Neural crest cell (in vitro differentiated cells): ENCODE results near the gene KRTAP5-6. TPM values are rescaled to one million over a fixed set of nuclear protein-coding genes. Genes with fewer than 3 reads are reported as not detected.

ENCODE experiments used
- DNase-seq: peaks from one replicate; pipeline ENCODE4 v3.0.0; 2021; ENCODE audit warnings: low read depth, mixed read lengths, low spot score
- H3K27ac Mint-ChIP-seq: one replicate; pipeline ENCODE4 v1.8.0; 2021; ENCODE audit warnings: mild to moderate bottlenecking, mixed read lengths; ENCODE audit not compliant: unreplicated experiment
- H3K27me3 Mint-ChIP-seq: 2 replicates; pipeline ENCODE4 v1.8.0; 2021; ENCODE audit warnings: low read depth, mild to moderate bottlenecking, mixed read lengths
- H3K36me3 Mint-ChIP-seq: 2 replicates; pipeline ENCODE4 v1.8.0; 2021; ENCODE audit warnings: low read depth, mild to moderate bottlenecking, mixed read lengths
- H3K4me1 Mint-ChIP-seq: 2 replicates; pipeline ENCODE4 v1.8.0; 2021; ENCODE audit warnings: mixed read lengths
- H3K4me3 Mint-ChIP-seq: one replicate; pipeline ENCODE4 v1.8.0; 2021; ENCODE audit warnings: mild to moderate bottlenecking, mixed read lengths
- H3K9me3 Mint-ChIP-seq: 2 replicates; pipeline ENCODE4 v1.8.0; 2021; ENCODE audit warnings: mixed read lengths
- CTCF ChIP-seq: fragments of 200-600 bp; sonication (generic); conservative IDR thresholded peaks from 2 replicates; pipeline ENCODE4 v1.5.0; 2021; ENCODE audit warnings: antibody characterized with exemption, mild to moderate bottlenecking
- long read RNA-seq: library from polyadenylated mRNA; unstranded; transcript quantifications from one replicate; pipeline ENCODE4 v2.0.0, GENCODE V29; 2020
- total RNA-seq: library from RNA; stranded (reverse); gene quantifications from 2 replicates; pipeline ENCODE4 v1.2.1, GENCODE V29; 2021

KRTAP5-6 gene
- not detected in 2 replicates for total RNA-seq
- long read RNA-seq: 0 reads

- peaks cover 3% of the 10 kb centered on the region for H3K27me3 Mint-ChIP-seq
- H3K36me3 Mint-ChIP-seq: no peaks in the 10 kb centered on the region
- no peak for DNase-seq
- H3K9me3 Mint-ChIP-seq: no peaks in the 10 kb centered on the region
- no peak within 1 kb of the TSS for H3K27ac Mint-ChIP-seq
- no peak for TF ChIP-seq CTCF
- no peak within 1 kb of the TSS for H3K4me3 Mint-ChIP-seq
- peaks cover 17% of the 10 kb centered on the region for H3K4me1 Mint-ChIP-seq
These were observed at the start of gene KRTAP5-6 for GRCh38 chr11:1696608-1697570. KRTAP5-6 (plus strand) TSS chr11:1697195; CDS start chr11:1697246, 51 bp downstream.

GRCh38 chr11:1647901-1648652 is 48.9 kb upstream of the KRTAP5-6 start:
- H3K27ac Mint-ChIP-seq: no peak overlapping the region
- DNase-seq: no peak
- no peak overlapping the region for H3K4me3 Mint-ChIP-seq
- no peak for TF ChIP-seq CTCF
- no peaks in the 10 kb centered on the region for H3K36me3 Mint-ChIP-seq
- H3K4me1 Mint-ChIP-seq: no peaks in the 10 kb centered on the region
- H3K27me3 Mint-ChIP-seq: peaks cover 2% of the 10 kb centered on the region
- H3K9me3 Mint-ChIP-seq: no peaks in the 10 kb centered on the region

GRCh38 chr11:1648653-1649420 is 48.2 kb upstream of the KRTAP5-6 start:
- DNase-seq: no peak
- Mint-ChIP-seq H3K27ac (no peak overlapping the region), H3K4me1 (no peaks in the 10 kb centered on the region), H3K9me3 (no peaks in the 10 kb centered on the region), H3K4me3 (no peak overlapping the region), H3K36me3 (no peaks in the 10 kb centered on the region), H3K27me3 (peaks cover 2% of the 10 kb centered on the region)
- TF ChIP-seq CTCF: no peak

GRCh38 chr11:1650034-1650917 is 46.7 kb upstream of the KRTAP5-6 start:
- Mint-ChIP-seq H3K4me1 (no peaks in the 10 kb centered on the region), H3K36me3 (no peaks in the 10 kb centered on the region), H3K27ac (no peak overlapping the region)

More at GRCh38 chr11:1650034-1650917, 46.7 kb upstream of the KRTAP5-6 start:
- Mint-ChIP-seq H3K9me3 (no peaks in the 10 kb centered on the region), H3K27me3 (peaks cover 2% of the 10 kb centered on the region), H3K4me3 (no peak overlapping the region)
- no peak for TF ChIP-seq CTCF
- no peak for DNase-seq
